MCF 10A (cell line): Measurements from ENCODE around the gene PGA3. TPM values are rescaled to one million over a fixed set of nuclear protein-coding genes. Genes with fewer than 3 reads are reported as not detected.

Source experiments
- BruUV-seq: library from RNA; stranded (reverse); fragments of 400-500 nt; replicated peaks from 2 replicates; lab custom pipeline; 2021; lab: Mats Ljungman, UMichigan
- CTCF ChIA-PET: fragments of 300-600 bp; sonication (Branson Sonifier 250); formaldehyde crosslinking; extraction: SDS; loops from one replicate; lab custom pipeline; 2021; ENCODE audit warnings: antibody characterized with exemption, inconsistent platforms; lab: Yijun Ruan, JAX
- POLR2A ChIA-PET: fragments of 300-600, 350-650 bp; sonication (Branson Sonifier 250); formaldehyde crosslinking; extraction: SDS; loops from one replicate; lab custom pipeline; 2020; ENCODE audit warnings: antibody characterized with exemption, inconsistent platforms; lab: Yijun Ruan, JAX
- DNase-seq: peaks from one replicate; pipeline ENCODE4 v3.0.0-alpha.2; 2018; ENCODE audit not compliant: unreplicated experiment
- H3K27ac Mint-ChIP-seq: one replicate; pipeline ENCODE4 v1.8.0; 2022; ENCODE audit warnings: mild to moderate bottlenecking, low read depth, mixed read lengths; ENCODE audit not compliant: unreplicated experiment
- H3K27me3 Mint-ChIP-seq: one replicate; pipeline ENCODE4 v1.8.0; 2022; ENCODE audit warnings: mixed read lengths; ENCODE audit not compliant: insufficient read depth, unreplicated experiment
- H3K36me3 Mint-ChIP-seq: one replicate; pipeline ENCODE4 v1.8.0; 2022; ENCODE audit warnings: mild to moderate bottlenecking, moderate library complexity, mixed read lengths; ENCODE audit not compliant: insufficient read depth, unreplicated experiment
- H3K4me1 Mint-ChIP-seq: one replicate; pipeline ENCODE4 v1.8.0; 2022; ENCODE audit warnings: mixed read lengths; ENCODE audit not compliant: insufficient read depth, unreplicated experiment
- H3K4me3 Mint-ChIP-seq: one replicate; pipeline ENCODE4 v1.8.0; 2022; ENCODE audit warnings: mild to moderate bottlenecking, moderate library complexity, mixed read lengths; ENCODE audit not compliant: unreplicated experiment
- H3K9me3 Mint-ChIP-seq: one replicate; pipeline ENCODE4 v1.8.0; 2022; ENCODE audit warnings: mixed read lengths; ENCODE audit not compliant: unreplicated experiment
- CTCF ChIP-seq: fragments of 200-600 bp; IDR thresholded peaks from one replicate; pipeline ENCODE4 v1.8.0; 2022; ENCODE audit warnings: antibody characterized with exemption, mild to moderate bottlenecking; ENCODE audit not compliant: unreplicated experiment
- intact Hi-C: fragments of 100-400 bp; cut with micrococcal nuclease; formaldehyde crosslinking; loops from 2 replicates; pipeline ENCODE4 v1.14.1; 2022
- total RNA-seq: library from RNA; stranded (reverse); gene quantifications from 2 replicates; pipeline ENCODE4 v1.2.3, GENCODE V29; 2022

PGA3 gene
- total RNA-seq, 1 experiment from 2014 or later: not detected

- DNase-seq: no peak
- TF ChIP-seq CTCF: no peak
- Mint-ChIP-seq H3K4me1 (peaks cover 48% of the 10 kb centered on the region), H3K27ac (no peak overlapping the region), H3K27me3 (no peaks in the 10 kb centered on the region), H3K9me3 (peaks cover 30% of the 10 kb centered on the region), H3K4me3 (no peak overlapping the region), H3K36me3 (peaks cover 11% of the 10 kb centered on the region)
- CTCF ChIA-PET: interaction anchor here (0.6 to 1.0 kb wide), 2 partner anchors 47 to 325 kb away, joined by 4 to 5 read pairs; no protein-coding TSS in a partner anchor
- intact Hi-C loops: no loop called here
- no TSS peak for BruUV-seq
- POLR2A ChIA-PET: interaction anchor here (1.0 kb wide), 1 partner anchor 241 kb away, joined by 4 read pairs; no protein-coding TSS in a partner anchor
Observed at GRCh38 chr11:61155741-61156140, 47.6 kb upstream of the PGA3 start.

- TF ChIP-seq CTCF: no peak
- Mint-ChIP-seq H3K27me3 (no peaks in the 10 kb centered on the region), H3K4me3 (no peak overlapping the region), H3K9me3 (peaks cover 30% of the 10 kb centered on the region), H3K27ac (peak overlapping the region; percentile 96), H3K36me3 (peaks cover 11% of the 10 kb centered on the region), H3K4me1 (peaks cover 43% of the 10 kb centered on the region)
- intact Hi-C loops: no loop called here
- ChIA-PET POLR2A (interaction anchor here (0.7 to 5.2 kb wide), 5 partner anchors 13 to 318 kb away, joined by 3 to 43 read pairs (median 3); partner anchors contain the start of genes PRPF19 and TMEM109), CTCF (interaction anchor here (0.6 to 1.9 kb wide), 7 partner anchors 11 to 326 kb away, joined by 3 to 5 read pairs (median 3); no protein-coding TSS in a partner anchor)
- no peak for DNase-seq
- BruUV-seq: no TSS peak
Observed at GRCh38 chr11:61157743-61158142, 45.6 kb upstream of the PGA3 start.

- peaks cover 11% of the 10 kb centered on the region for H3K36me3 Mint-ChIP-seq
- POLR2A ChIA-PET: interaction anchor here (0.7 to 5.2 kb wide), 6 partner anchors 29 to 316 kb away, joined by 3 to 43 read pairs (median 4); partner anchors contain the start of genes PRPF19 and TMEM109
- H3K27ac Mint-ChIP-seq: peak overlapping the region; percentile 96
- intact Hi-C loops: no loop called here
- no peak for TF ChIP-seq CTCF
- H3K4me3 Mint-ChIP-seq: peak overlapping the region; percentile 54
- no TSS peak for BruUV-seq
- peaks cover 30% of the 10 kb centered on the region for H3K9me3 Mint-ChIP-seq
- H3K27me3 Mint-ChIP-seq: no peaks in the 10 kb centered on the region
- peak; percentile 50 for DNase-seq
- CTCF ChIA-PET: interaction anchor here (0.7 to 1.9 kb wide), 9 partner anchors 7 to 1371 kb away, joined by 3 to 5 read pairs (median 3); no protein-coding TSS in a partner anchor
- H3K4me1 Mint-ChIP-seq: peaks cover 34% of the 10 kb centered on the region
Observed at GRCh38 chr11:61158691-61159381, 44.5 kb upstream of the PGA3 start.
